GM23338 (cell line): ENCODE data around the gene COL4A5. TPM values are rescaled to one million over a fixed set of nuclear protein-coding genes. Genes with fewer than 3 reads are reported as not detected.

Source experiments
- ATAC-seq: fragments of 200-7000 bp; cut with Tn5 transposase; 3 replicates; pipeline ENCODE4 v1.9.1; 2020
- DNase-seq: peaks from one replicate; pipeline ENCODE4 v3.0.0-alpha.2; 2015; ENCODE audit warnings: low spot score
- H2AFZ ChIP-seq: fragments of 200-600 bp; sonication (generic); 2 replicates; pipeline ENCODE4 v1.8.0; 2016; ENCODE audit warnings: antibody characterized with exemption, mild to moderate bottlenecking, moderate library complexity
- H3F3A ChIP-seq: fragments of 200-600 bp; sonication (generic); replicated peaks from 2 replicates; pipeline ENCODE4 v1.8.0; 2017; ENCODE audit warnings: antibody characterized with exemption, mixed run types, low read depth
- H3K27ac ChIP-seq: fragments of 200-600 bp; sonication (generic); 2 replicates; pipeline ENCODE4 v1.6.1; 2016; ENCODE audit warnings: low read depth
- H3K27me3 ChIP-seq: fragments of 200-600 bp; sonication (generic); 2 replicates; pipeline ENCODE4 v1.8.0; 2016; ENCODE audit warnings: mild to moderate bottlenecking, mixed run types, moderate library complexity; ENCODE audit not compliant: insufficient read depth
- H3K36me3 ChIP-seq: fragments of 200-600 bp; sonication (generic); 2 replicates; pipeline ENCODE4 v1.8.0; 2016; ENCODE audit warnings: mild to moderate bottlenecking; ENCODE audit not compliant: insufficient read depth
- H3K4me1 ChIP-seq: fragments of 200-600 bp; sonication (generic); 2 replicates; pipeline ENCODE4 v1.8.0; 2016; ENCODE audit warnings: mild to moderate bottlenecking, moderate library complexity; ENCODE audit not compliant: insufficient read depth
- H3K4me2 ChIP-seq: fragments of 200-600 bp; sonication (generic); 2 replicates; pipeline ENCODE4 v1.7.1; 2017; ENCODE audit warnings: mixed run types
- H3K4me3 ChIP-seq: fragments of 200-600 bp; sonication (generic); 2 replicates; pipeline ENCODE4 v1.6.1; 2016; ENCODE audit warnings: mixed run types
- H3K79me2 ChIP-seq: fragments of 200-600 bp; sonication (generic); replicated peaks from 2 replicates; pipeline ENCODE4 v1.8.0; 2017; ENCODE audit warnings: mild to moderate bottlenecking; ENCODE audit not compliant: insufficient read depth
- H3K9me2 ChIP-seq: fragments of 200-600 bp; sonication (generic); 2 replicates; pipeline ENCODE4 v1.8.0; 2017; ENCODE audit not compliant: insufficient read depth
- H4K20me1 ChIP-seq: fragments of 200-600 bp; sonication (generic); replicated peaks from 2 replicates; pipeline ENCODE4 v1.8.0; 2017; ENCODE audit warnings: mild to moderate bottlenecking; ENCODE audit not compliant: insufficient read depth
- H3K27ac Mint-ChIP-seq: 2 replicates; pipeline ENCODE4 v1.8.0; 2020; ENCODE audit warnings: inconsistent platforms, mild to moderate bottlenecking, moderate library complexity, mixed read lengths
- H3K27me3 Mint-ChIP-seq: 3 replicates; pipeline ENCODE4 v1.8.0; 2022; ENCODE audit warnings: low read depth, mild to moderate bottlenecking, moderate library complexity, mixed read lengths, inconsistent platforms; ENCODE audit not compliant: insufficient read depth, poor library complexity
- H3K36me3 Mint-ChIP-seq: 3 replicates; pipeline ENCODE4 v1.8.0; 2021; ENCODE audit warnings: low read depth, mild to moderate bottlenecking, inconsistent platforms, moderate library complexity, mixed read lengths
- H3K4me1 Mint-ChIP-seq: 3 replicates; pipeline ENCODE4 v1.8.0; 2020; ENCODE audit warnings: mild to moderate bottlenecking, inconsistent platforms, mixed read lengths
- H3K4me3 Mint-ChIP-seq: 3 replicates; pipeline ENCODE4 v1.8.0; 2021; ENCODE audit warnings: moderate library complexity, mild to moderate bottlenecking, inconsistent platforms, mixed read lengths
- H3K9me3 Mint-ChIP-seq: 3 replicates; pipeline ENCODE4 v1.8.0; 2020; ENCODE audit warnings: moderate library complexity, mild to moderate bottlenecking, inconsistent platforms, mixed read lengths
- CREB1 ChIP-seq: fragments of 250-450 bp; sonication (Bioruptor Pico); IDR thresholded peaks from 2 replicates; pipeline ENCODE4 v1.5.0; 2020; ENCODE audit warnings: low read depth, mild to moderate bottlenecking, moderate library complexity
- EZH2 ChIP-seq: fragments of 200-600 bp; sonication (generic); IDR thresholded peaks from one replicate; pipeline ENCODE4 v1.8.0; 2017; ENCODE audit warnings: antibody characterized with exemption, mild to moderate bottlenecking, low read depth; ENCODE audit not compliant: unreplicated experiment
- EZH2phosphoT487 ChIP-seq: fragments of 200-600 bp; sonication (generic); IDR thresholded peaks from one replicate; pipeline ENCODE4 v1.8.1; 2018; ENCODE audit warnings: antibody characterized with exemption; ENCODE audit not compliant: unreplicated experiment
- JUNB ChIP-seq: IDR thresholded peaks from one replicate; pipeline ENCODE4 v1.6.1; 2016; ENCODE audit warnings: antibody characterized with exemption; ENCODE audit not compliant: unreplicated experiment
- POLR2AphosphoS5 ChIP-seq: IDR thresholded peaks from 2 replicates; pipeline ENCODE4 v1.6.1; 2016; ENCODE audit warnings: antibody characterized with exemption, low read depth
- STAT1 ChIP-seq: IDR thresholded peaks from one replicate; pipeline ENCODE4 v1.6.1; 2016; ENCODE audit warnings: antibody characterized with exemption; ENCODE audit not compliant: unreplicated experiment
- ZNF114 ChIP-seq: fragments of 250-450 bp; sonication (Bioruptor Pico); IDR thresholded peaks from 2 replicates; pipeline ENCODE4 v1.5.0; 2020; ENCODE audit warnings: mild to moderate bottlenecking, moderate library complexity
- polyA plus RNA-seq: library from polyadenylated mRNA; unstranded; fragments of >200 nt; fragmentation: Nextera tagmentation; extraction: Ambion mirVana; gene quantifications from 2 replicates; pipeline ENCODE4 v1.2.1, GENCODE V29; 2016
- total RNA-seq: library from RNA; depleted of rRNA; stranded (reverse); fragments of >200 nt; shearing (Covaris generic); gene quantifications from 2 replicates; pipeline ENCODE4 v1.2.3, GENCODE V29; 2014
- TF ChIP-seq, protein P1 (sequence below), 2 experiments: fragments of 200-600 bp in 1 of 2; sonication (generic) in 1 of 2; conservative IDR thresholded peaks; 2 replicates each; pipeline versions ENCODE4 v1.5.1 to v1.6.1; 2016 to 2017; ENCODE audit warnings: antibody characterized with exemption in 2 of 2, low read depth in 2 of 2, mild to moderate bottlenecking in 2 of 2, moderate library complexity in 1 of 2
- TF ChIP-seq, protein P2 (sequence below): IDR thresholded peaks from 2 replicates; pipeline ENCODE4 v1.6.1; 2016; ENCODE audit warnings: antibody characterized with exemption
- TF ChIP-seq, protein P3 (sequence below): IDR thresholded peaks from one replicate; pipeline ENCODE4 v1.6.1; 2018; ENCODE audit warnings: antibody characterized with exemption; ENCODE audit not compliant: unreplicated experiment

The COL4A5 gene
- total and polyA plus RNA-seq, 2 experiments from 2014 or later = 15.5 to 48.1 TPM

DNA sequence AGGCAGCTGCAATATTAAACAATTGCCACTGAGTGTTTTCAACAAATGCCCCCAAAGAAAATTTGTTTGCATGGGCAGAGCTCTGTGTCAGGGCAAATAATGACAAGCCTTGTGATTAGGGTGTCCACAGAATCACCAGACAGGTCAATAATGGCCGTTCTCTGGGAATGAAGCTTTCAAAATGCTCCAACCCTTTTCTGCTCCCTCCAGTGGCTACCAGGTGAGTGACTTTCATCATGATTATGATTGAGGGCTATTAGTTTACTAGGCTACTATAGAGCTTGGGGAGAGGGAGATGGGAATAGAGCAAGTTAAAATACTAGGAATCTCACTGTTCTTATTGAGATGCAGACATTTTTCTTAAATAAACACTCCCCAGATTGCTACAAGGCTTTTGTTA is 273.2 kb downstream of the COL4A5 start:
- H3K4me3 Mint-ChIP-seq = no peak overlapping the region
- Histone ChIP-seq H3K27ac (no peak overlapping the region), H3K4me3 (no peak overlapping the region), H4K20me1 (no peaks in the 10 kb centered on the region), H3K27me3 (no peaks in the 10 kb centered on the region), H3K4me1 (no peaks in the 10 kb centered on the region), H3K36me3 (no peaks in the 10 kb centered on the region), H3K79me2 (no peaks in the 10 kb centered on the region), H2AFZ (no peak overlapping the region), H3K9me2 (no peaks in the 10 kb centered on the region), H3K4me2 (no peak overlapping the region), H3F3A (no peaks in the 10 kb centered on the region)
- H3K27me3 Mint-ChIP-seq = peaks cover 2% of the 10 kb centered on the region
- DNase-seq = no peak
- no peak for ATAC-seq
- TF ChIP-seq STAT1 (no peak), CREB1 (CRISPR knock-in tag) (no peak), JUNB (no peak), EZH2phosphoT487 (no peak)
- TF ChIP-seq, protein P1, sequence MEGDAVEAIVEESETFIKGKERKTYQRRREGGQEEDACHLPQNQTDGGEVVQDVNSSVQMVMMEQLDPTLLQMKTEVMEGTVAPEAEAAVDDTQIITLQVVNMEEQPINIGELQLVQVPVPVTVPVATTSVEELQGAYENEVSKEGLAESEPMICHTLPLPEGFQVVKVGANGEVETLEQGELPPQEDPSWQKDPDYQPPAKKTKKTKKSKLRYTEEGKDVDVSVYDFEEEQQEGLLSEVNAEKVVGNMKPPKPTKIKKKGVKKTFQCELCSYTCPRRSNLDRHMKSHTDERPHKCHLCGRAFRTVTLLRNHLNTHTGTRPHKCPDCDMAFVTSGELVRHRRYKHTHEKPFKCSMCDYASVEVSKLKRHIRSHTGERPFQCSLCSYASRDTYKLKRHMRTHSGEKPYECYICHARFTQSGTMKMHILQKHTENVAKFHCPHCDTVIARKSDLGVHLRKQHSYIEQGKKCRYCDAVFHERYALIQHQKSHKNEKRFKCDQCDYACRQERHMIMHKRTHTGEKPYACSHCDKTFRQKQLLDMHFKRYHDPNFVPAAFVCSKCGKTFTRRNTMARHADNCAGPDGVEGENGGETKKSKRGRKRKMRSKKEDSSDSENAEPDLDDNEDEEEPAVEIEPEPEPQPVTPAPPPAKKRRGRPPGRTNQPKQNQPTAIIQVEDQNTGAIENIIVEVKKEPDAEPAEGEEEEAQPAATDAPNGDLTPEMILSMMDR (conservative IDR thresholded peaks at IDR 0.05; ENCODE audit: low read depth in 2 of 2) = 0 out of 4 replicates have a peak, but pooled peaks of 1 of the 2 experiments have one; percentile 3
- TF ChIP-seq, protein P2, sequence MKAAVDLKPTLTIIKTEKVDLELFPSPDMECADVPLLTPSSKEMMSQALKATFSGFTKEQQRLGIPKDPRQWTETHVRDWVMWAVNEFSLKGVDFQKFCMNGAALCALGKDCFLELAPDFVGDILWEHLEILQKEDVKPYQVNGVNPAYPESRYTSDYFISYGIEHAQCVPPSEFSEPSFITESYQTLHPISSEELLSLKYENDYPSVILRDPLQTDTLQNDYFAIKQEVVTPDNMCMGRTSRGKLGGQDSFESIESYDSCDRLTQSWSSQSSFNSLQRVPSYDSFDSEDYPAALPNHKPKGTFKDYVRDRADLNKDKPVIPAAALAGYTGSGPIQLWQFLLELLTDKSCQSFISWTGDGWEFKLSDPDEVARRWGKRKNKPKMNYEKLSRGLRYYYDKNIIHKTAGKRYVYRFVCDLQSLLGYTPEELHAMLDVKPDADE = no peak
- peaks cover 4% of the 10 kb centered on the region; the same call in 2 of the 3 replicates for H3K36me3 Mint-ChIP-seq
- H3K9me3 Mint-ChIP-seq = no peaks in the 10 kb centered on the region; the same call in 2 of the 3 replicates
- H3K27ac Mint-ChIP-seq = no peak overlapping the region
- peaks cover 6% of the 10 kb centered on the region for H3K4me1 Mint-ChIP-seq

DNA sequence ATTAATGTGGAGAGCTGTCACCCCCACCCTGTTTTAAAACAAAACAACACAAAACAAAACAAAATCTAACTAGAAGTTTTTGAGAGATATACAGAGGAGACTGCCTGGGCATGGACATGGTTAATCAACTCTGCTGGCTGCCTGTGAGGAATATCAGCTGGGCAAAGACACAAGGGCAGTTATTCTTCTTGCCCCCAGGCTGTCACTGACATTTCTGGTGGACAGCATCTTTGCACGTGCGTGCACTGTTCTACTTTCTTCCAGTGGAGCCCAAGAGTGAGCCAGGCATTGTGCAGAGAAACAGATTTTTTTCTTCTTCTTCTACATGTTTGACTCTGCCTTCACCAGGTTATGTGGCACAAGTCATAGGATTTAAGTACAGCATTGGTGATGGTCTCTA is 282.9 kb downstream of the COL4A5 start:
- no peaks in the 10 kb centered on the region for H3K27me3 Mint-ChIP-seq
- no peak overlapping the region; the same call in 1 of the 2 replicates for H3K27ac Mint-ChIP-seq
- Histone ChIP-seq H3K4me1 (peaks cover 27% of the 10 kb centered on the region), H3K27me3 (no peaks in the 10 kb centered on the region), H2AFZ (no peak overlapping the region), H3K9me2 (no peaks in the 10 kb centered on the region), H3K4me3 (no peak overlapping the region), H3K79me2 (no peaks in the 10 kb centered on the region), H3K4me2 (no peak overlapping the region), H3K27ac (no peak overlapping the region), H4K20me1 (no peaks in the 10 kb centered on the region), H3K36me3 (no peaks in the 10 kb centered on the region), H3F3A (no peaks in the 10 kb centered on the region)
- peaks cover 34% of the 10 kb centered on the region for H3K4me1 Mint-ChIP-seq
- peaks cover 3% of the 10 kb centered on the region; the same call in 1 of the 3 replicates for H3K36me3 Mint-ChIP-seq
- H3K4me3 Mint-ChIP-seq = no peak overlapping the region
- ATAC-seq (no peak), DNase-seq (no peak)
- H3K9me3 Mint-ChIP-seq = no peaks in the 10 kb centered on the region
- no peak for TF ChIP-seq EZH2
- TF ChIP-seq POLR2AphosphoS5 = no peak
- TF ChIP-seq, protein P2 = no peak
- no peak for TF ChIP-seq JUNB
- no peak for TF ChIP-seq CREB1 (CRISPR knock-in tag)
- TF ChIP-seq, protein P3, sequence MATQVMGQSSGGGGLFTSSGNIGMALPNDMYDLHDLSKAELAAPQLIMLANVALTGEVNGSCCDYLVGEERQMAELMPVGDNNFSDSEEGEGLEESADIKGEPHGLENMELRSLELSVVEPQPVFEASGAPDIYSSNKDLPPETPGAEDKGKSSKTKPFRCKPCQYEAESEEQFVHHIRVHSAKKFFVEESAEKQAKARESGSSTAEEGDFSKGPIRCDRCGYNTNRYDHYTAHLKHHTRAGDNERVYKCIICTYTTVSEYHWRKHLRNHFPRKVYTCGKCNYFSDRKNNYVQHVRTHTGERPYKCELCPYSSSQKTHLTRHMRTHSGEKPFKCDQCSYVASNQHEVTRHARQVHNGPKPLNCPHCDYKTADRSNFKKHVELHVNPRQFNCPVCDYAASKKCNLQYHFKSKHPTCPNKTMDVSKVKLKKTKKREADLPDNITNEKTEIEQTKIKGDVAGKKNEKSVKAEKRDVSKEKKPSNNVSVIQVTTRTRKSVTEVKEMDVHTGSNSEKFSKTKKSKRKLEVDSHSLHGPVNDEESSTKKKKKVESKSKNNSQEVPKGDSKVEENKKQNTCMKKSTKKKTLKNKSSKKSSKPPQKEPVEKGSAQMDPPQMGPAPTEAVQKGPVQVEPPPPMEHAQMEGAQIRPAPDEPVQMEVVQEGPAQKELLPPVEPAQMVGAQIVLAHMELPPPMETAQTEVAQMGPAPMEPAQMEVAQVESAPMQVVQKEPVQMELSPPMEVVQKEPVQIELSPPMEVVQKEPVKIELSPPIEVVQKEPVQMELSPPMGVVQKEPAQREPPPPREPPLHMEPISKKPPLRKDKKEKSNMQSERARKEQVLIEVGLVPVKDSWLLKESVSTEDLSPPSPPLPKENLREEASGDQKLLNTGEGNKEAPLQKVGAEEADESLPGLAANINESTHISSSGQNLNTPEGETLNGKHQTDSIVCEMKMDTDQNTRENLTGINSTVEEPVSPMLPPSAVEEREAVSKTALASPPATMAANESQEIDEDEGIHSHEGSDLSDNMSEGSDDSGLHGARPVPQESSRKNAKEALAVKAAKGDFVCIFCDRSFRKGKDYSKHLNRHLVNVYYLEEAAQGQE = no peak
- TF ChIP-seq ZNF114 (CRISPR knock-in tag) = no peak
